Neural crest cell (in vitro differentiated cells): ENCODE data around the gene LITAFD. TPM values are rescaled to one million over a fixed set of nuclear protein-coding genes. Genes with fewer than 3 reads are reported as not detected.
A peak's percentile ranks its signal among the peaks of the same experiment; 100 is the strongest.

Experiments
- DNase-seq: peaks from one replicate; pipeline ENCODE4 v3.0.0; 2021; ENCODE audit warnings: low read depth, mixed read lengths, low spot score
- H3K27ac Mint-ChIP-seq: one replicate; pipeline ENCODE4 v1.8.0; 2021; ENCODE audit warnings: mild to moderate bottlenecking, mixed read lengths; ENCODE audit not compliant: unreplicated experiment
- H3K27me3 Mint-ChIP-seq: 2 replicates; pipeline ENCODE4 v1.8.0; 2021; ENCODE audit warnings: low read depth, mild to moderate bottlenecking, mixed read lengths
- H3K36me3 Mint-ChIP-seq: 2 replicates; pipeline ENCODE4 v1.8.0; 2021; ENCODE audit warnings: low read depth, mild to moderate bottlenecking, mixed read lengths
- H3K4me1 Mint-ChIP-seq: 2 replicates; pipeline ENCODE4 v1.8.0; 2021; ENCODE audit warnings: mixed read lengths
- H3K4me3 Mint-ChIP-seq: one replicate; pipeline ENCODE4 v1.8.0; 2021; ENCODE audit warnings: mild to moderate bottlenecking, mixed read lengths
- H3K9me3 Mint-ChIP-seq: 2 replicates; pipeline ENCODE4 v1.8.0; 2021; ENCODE audit warnings: mixed read lengths
- CTCF ChIP-seq: fragments of 200-600 bp; sonication (generic); conservative IDR thresholded peaks from 2 replicates; pipeline ENCODE4 v1.5.0; 2021; ENCODE audit warnings: antibody characterized with exemption, mild to moderate bottlenecking
- total RNA-seq: library from RNA; stranded (reverse); gene quantifications from 2 replicates; pipeline ENCODE4 v1.2.1, GENCODE V29; 2021

LITAFD gene
- total RNA-seq, 1 donor from 2014 or later, result not detected

GRCh38 chr16:8859913-8860881 is 22.0 kb upstream of the LITAFD start:
- H3K9me3 Mint-ChIP-seq, result no peaks in the 10 kb centered on the region
- TF ChIP-seq CTCF, result no peak
- H3K27me3 Mint-ChIP-seq, result peaks cover 4% of the 10 kb centered on the region
- H3K4me3 Mint-ChIP-seq, result peak overlapping the region; percentile 15
- peaks cover 32% of the 10 kb centered on the region for H3K4me1 Mint-ChIP-seq
- peaks cover 6% of the 10 kb centered on the region for H3K36me3 Mint-ChIP-seq
- no peak overlapping the region for H3K27ac Mint-ChIP-seq
- DNase-seq, result no peak

- peaks cover 4% of the 10 kb centered on the region for H3K36me3 Mint-ChIP-seq
- H3K4me3 Mint-ChIP-seq, result peak overlapping the region; percentile 61
- H3K27me3 Mint-ChIP-seq, result peaks cover 8% of the 10 kb centered on the region
- no peak for DNase-seq
- peak overlapping the region; percentile 75 for H3K27ac Mint-ChIP-seq
- peaks cover 46% of the 10 kb centered on the region for H3K4me1 Mint-ChIP-seq
- TF ChIP-seq CTCF, result no peak
- no peaks in the 10 kb centered on the region for H3K9me3 Mint-ChIP-seq
Measured at GRCh38 chr16:8861563-8862308, 20.4 kb upstream of the LITAFD start.

GRCh38 chr16:8862309-8863130 is 19.6 kb upstream of the LITAFD start:
- Mint-ChIP-seq H3K9me3 (no peaks in the 10 kb centered on the region), H3K36me3 (peaks cover 4% of the 10 kb centered on the region), H3K27me3 (peaks cover 8% of the 10 kb centered on the region), H3K4me1 (peaks cover 53% of the 10 kb centered on the region), H3K27ac (peak overlapping the region; percentile 27), H3K4me3 (peak overlapping the region; percentile 61)
- TF ChIP-seq CTCF, result no peak
- DNase-seq, result no peak

GRCh38 chr16:8863594-8864424 is 18.3 kb upstream of the LITAFD start:
- Mint-ChIP-seq H3K27me3 (peaks cover 8% of the 10 kb centered on the region), H3K9me3 (no peaks in the 10 kb centered on the region), H3K4me1 (peaks cover 58% of the 10 kb centered on the region), H3K27ac (peak overlapping the region; percentile 28), H3K4me3 (peak overlapping the region; percentile 87), H3K36me3 (peaks cover 1% of the 10 kb centered on the region)
- TF ChIP-seq CTCF, result no peak
- no peak for DNase-seq
